ENCODE data around the gene TUSC2. TPM values are rescaled to one million over a fixed set of nuclear protein-coding genes. Genes with fewer than 3 reads are reported as not detected.

TUSC2 gene
- total RNA-seq, 1 donor from 2014 or later, result 41.4 TPM

DNA sequence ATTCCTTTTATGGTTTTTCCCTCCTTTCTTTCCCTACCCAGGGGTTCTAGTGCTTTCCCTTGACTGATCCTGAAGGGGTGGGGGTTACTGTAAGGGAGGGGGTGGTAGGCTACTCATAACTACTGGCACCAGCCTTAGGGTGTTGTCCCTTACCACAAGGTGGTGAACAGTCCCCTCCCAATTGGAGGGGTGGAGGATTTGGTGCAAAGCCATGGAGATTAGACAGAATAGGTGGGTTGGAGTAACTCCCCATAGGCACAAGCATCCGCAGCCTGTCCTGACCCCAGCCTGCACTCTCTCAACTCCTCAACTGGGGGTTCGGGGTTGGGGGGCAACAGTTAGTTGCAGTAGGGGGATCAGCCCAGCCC, 2.9 kb downstream of the TUSC2 start:
- FAIRE-seq, result no peak
- peaks cover 14% of the 10 kb centered on the region for H3K36me3 ChIP-seq (ENCODE audit: insufficient read depth, low read length)
- H3K27ac Mint-ChIP-seq (ENCODE audit: unreplicated experiment), result peak overlapping the region; percentile 26
- H3K79me2 ChIP-seq (ENCODE audit: insufficient read depth, low read length), result peaks cover 36% of the 10 kb centered on the region
- no peaks in the 10 kb centered on the region for H3K9me3 ChIP-seq (ENCODE audit: insufficient read depth, low read depth, low read length)
- no peak overlapping the region for H3K4me3 ChIP-seq (ENCODE audit: insufficient read depth, low read depth, low read length)
- H3K27ac ChIP-seq (ENCODE audit: low read depth, low read length), result no peak overlapping the region
- H3K27me3 ChIP-seq (ENCODE audit: insufficient read depth, low read length), result no peaks in the 10 kb centered on the region
- no peak for TF ChIP-seq EZH2 (IDR thresholded peaks at IDR 0.05; ENCODE audit: insufficient read depth, low read length)
- TF ChIP-seq, protein P1, sequence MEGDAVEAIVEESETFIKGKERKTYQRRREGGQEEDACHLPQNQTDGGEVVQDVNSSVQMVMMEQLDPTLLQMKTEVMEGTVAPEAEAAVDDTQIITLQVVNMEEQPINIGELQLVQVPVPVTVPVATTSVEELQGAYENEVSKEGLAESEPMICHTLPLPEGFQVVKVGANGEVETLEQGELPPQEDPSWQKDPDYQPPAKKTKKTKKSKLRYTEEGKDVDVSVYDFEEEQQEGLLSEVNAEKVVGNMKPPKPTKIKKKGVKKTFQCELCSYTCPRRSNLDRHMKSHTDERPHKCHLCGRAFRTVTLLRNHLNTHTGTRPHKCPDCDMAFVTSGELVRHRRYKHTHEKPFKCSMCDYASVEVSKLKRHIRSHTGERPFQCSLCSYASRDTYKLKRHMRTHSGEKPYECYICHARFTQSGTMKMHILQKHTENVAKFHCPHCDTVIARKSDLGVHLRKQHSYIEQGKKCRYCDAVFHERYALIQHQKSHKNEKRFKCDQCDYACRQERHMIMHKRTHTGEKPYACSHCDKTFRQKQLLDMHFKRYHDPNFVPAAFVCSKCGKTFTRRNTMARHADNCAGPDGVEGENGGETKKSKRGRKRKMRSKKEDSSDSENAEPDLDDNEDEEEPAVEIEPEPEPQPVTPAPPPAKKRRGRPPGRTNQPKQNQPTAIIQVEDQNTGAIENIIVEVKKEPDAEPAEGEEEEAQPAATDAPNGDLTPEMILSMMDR (IDR thresholded peaks at IDR 0.05; ENCODE audit: insufficient read depth, low read depth, low read length), result no peak
- peaks cover 14% of the 10 kb centered on the region for H4K20me1 ChIP-seq (ENCODE audit: insufficient read depth, low read length)
- H3K4me3 Mint-ChIP-seq (ENCODE audit: unreplicated experiment), result no peak overlapping the region
- peaks cover 3% of the 10 kb centered on the region for H3K36me3 Mint-ChIP-seq (ENCODE audit: low read depth, unreplicated experiment)
- DNase-seq (ENCODE audit: low read depth), result no peak
- no peak overlapping the region for H2AFZ ChIP-seq (ENCODE audit: low read depth, low read length)
- peaks cover 17% of the 10 kb centered on the region for H3K4me1 Mint-ChIP-seq (ENCODE audit: low read depth, unreplicated experiment)
- H3K9ac ChIP-seq (ENCODE audit: low read length), result no peak overlapping the region
- H3K4me2 ChIP-seq (ENCODE audit: low read length), result no peak overlapping the region
- no peaks in the 10 kb centered on the region for H3K27me3 Mint-ChIP-seq (ENCODE audit: low read depth, unreplicated experiment)
- no peaks in the 10 kb centered on the region for H3K9me3 Mint-ChIP-seq (ENCODE audit: unreplicated experiment)
- H3K4me1 ChIP-seq (ENCODE audit: insufficient read depth, low read length), result peaks cover 26% of the 10 kb centered on the region

DNA sequence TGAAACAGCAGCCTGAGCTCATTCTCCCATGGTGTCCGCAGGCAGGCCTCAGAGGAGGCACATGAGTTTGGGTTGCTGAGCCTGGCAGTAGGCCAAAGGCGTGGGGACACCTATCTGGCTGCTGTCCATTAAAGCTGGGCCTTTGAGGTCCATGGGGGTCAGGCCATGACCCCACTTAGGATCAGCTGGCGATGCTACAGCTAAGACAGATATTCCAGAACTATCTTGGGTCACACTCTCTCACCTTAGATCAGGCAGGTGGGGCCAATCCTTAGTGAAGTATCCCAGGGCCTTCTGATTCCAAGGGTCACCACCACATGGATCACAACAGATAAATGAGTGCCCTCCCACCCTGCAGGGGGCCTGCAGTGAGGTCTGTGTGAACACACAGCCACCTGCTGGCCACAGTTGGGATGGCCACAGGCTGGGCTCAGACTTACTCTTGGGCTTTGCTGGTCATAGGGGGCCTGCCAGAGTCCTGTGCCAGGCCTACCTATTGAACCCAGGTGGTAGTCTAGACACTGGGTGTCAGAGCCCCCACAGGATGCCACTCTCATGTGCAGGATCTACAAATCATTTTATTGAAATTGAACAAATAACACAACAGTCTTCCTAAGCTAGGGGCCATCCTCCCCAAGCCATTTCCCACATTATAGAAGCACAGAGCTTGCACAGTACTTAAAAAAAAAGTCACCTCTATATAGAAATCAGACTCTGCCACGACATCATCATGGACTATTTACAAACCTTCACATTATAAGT, 3.5 kb downstream of the TUSC2 start:
- Histone ChIP-seq H3K4me1 (ENCODE audit: insufficient read depth, low read length) (peaks cover 30% of the 10 kb centered on the region), H2AFZ (ENCODE audit: low read depth, low read length) (no peak overlapping the region)

More for the DNA sequence above, 3.5 kb downstream of the TUSC2 start:
- Mint-ChIP-seq H3K4me3 (ENCODE audit: unreplicated experiment) (no peak overlapping the region), H3K36me3 (ENCODE audit: low read depth, unreplicated experiment) (peaks cover 6% of the 10 kb centered on the region), H3K27ac (ENCODE audit: unreplicated experiment) (no peak overlapping the region), H3K9me3 (ENCODE audit: unreplicated experiment) (no peaks in the 10 kb centered on the region), H3K27me3 (ENCODE audit: low read depth, unreplicated experiment) (no peaks in the 10 kb centered on the region), H3K4me1 (ENCODE audit: low read depth, unreplicated experiment) (peaks cover 21% of the 10 kb centered on the region)
- no peak overlapping the region for H3K4me3 ChIP-seq (ENCODE audit: insufficient read depth, low read depth, low read length)
- TF ChIP-seq, protein P1 (IDR thresholded peaks at IDR 0.05; ENCODE audit: insufficient read depth, low read depth, low read length), result peak; percentile 92
- no peak for TF ChIP-seq EZH2 (IDR thresholded peaks at IDR 0.05; ENCODE audit: insufficient read depth, low read length)
- no peak overlapping the region for H3K9ac ChIP-seq (ENCODE audit: low read length)
- peak; percentile 32 for DNase-seq (ENCODE audit: low read depth)
- peaks cover 16% of the 10 kb centered on the region for H4K20me1 ChIP-seq (ENCODE audit: insufficient read depth, low read length)
- H3K27me3 ChIP-seq (ENCODE audit: insufficient read depth, low read length), result no peaks in the 10 kb centered on the region
- FAIRE-seq, result no peak
- H3K9me3 ChIP-seq (ENCODE audit: insufficient read depth, low read depth, low read length), result no peaks in the 10 kb centered on the region
- H3K27ac ChIP-seq (ENCODE audit: low read depth, low read length), result no peak overlapping the region
- H3K36me3 ChIP-seq (ENCODE audit: insufficient read depth, low read length), result peaks cover 8% of the 10 kb centered on the region
- H3K79me2 ChIP-seq (ENCODE audit: insufficient read depth, low read length), result peaks cover 39% of the 10 kb centered on the region
- H3K4me2 ChIP-seq (ENCODE audit: low read length), result no peak overlapping the region
